Sigmoid colon (tissue), 4 donors: ENCODE results near the gene MRPL10.

Source experiments
- EP300 ChIP-seq, 4 donors: sonication (generic); formaldehyde crosslinking; IDR thresholded peaks; one replicate each; pipeline ENCODE4 v1.6.1; 2017; ENCODE audit warnings: antibody characterized with exemption in 4 of 4
- POLR2A ChIP-seq, 2 donors: fragments of 450-650 bp; IDR thresholded peaks; one replicate each; pipeline ENCODE4 v1.6.1; 2016; ENCODE audit warnings: antibody characterized with exemption in 2 of 2, mild to moderate bottlenecking in 2 of 2, moderate library complexity in 2 of 2
- POLR2AphosphoS5 ChIP-seq, 4 donors: sonication (generic); formaldehyde crosslinking; IDR thresholded peaks; one replicate each; pipeline ENCODE4 v1.6.1; 2017; ENCODE audit warnings: antibody characterized with exemption in 4 of 4
- TF ChIP-seq, protein P1 (sequence below), 4 experiments: fragments of 450-650 bp in 3 of 4; fragments of 200-600 bp in 1 of 4; IDR thresholded peaks; one replicate each; pipeline ENCODE4 v1.5.1; 2016 to 2019; ENCODE audit warnings: antibody characterized with exemption in 4 of 4, mild to moderate bottlenecking in 3 of 4, moderate library complexity in 2 of 4

DNA sequence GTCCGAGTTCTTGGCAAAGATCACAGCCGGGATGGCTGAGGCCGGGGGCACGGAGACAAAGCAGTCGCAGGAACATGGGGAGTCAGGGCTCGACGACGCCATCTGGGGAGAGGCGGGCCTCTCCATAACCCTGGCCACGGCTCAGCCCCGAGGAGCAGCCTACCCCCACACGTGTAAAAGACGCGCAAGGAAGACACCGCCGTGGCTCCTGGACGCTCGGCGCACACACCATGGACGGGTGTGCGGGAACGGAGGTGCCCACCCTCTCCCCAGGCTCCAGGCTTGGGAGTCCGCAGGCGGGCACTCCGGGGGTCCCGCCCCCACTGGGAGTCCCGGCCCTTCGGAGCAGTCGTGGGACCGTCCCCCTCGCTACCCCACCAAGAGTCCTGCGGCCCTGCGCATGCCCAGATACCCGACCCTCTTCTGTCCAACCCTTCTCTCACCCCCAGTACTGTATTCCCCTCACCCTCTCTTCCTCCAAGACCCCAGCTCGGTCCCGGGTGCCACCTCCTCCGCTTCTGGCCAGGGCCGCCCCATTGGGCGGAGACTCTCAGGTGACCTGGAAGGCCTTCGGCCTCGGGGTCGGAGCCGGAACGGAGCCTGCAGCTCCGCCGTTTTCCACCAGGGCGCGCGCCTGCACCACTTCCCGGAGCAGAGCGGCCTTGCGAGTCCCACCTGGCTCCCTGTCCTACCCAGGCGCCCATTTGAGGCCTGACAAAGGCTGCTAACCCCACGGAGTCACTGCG lies 9.6 kb upstream of the MRPL10 start, which contains the start of gene SCRN2:
- TF ChIP-seq POLR2A (IDR thresholded peaks at IDR 0.05) = no peak
- TF ChIP-seq, protein P1, sequence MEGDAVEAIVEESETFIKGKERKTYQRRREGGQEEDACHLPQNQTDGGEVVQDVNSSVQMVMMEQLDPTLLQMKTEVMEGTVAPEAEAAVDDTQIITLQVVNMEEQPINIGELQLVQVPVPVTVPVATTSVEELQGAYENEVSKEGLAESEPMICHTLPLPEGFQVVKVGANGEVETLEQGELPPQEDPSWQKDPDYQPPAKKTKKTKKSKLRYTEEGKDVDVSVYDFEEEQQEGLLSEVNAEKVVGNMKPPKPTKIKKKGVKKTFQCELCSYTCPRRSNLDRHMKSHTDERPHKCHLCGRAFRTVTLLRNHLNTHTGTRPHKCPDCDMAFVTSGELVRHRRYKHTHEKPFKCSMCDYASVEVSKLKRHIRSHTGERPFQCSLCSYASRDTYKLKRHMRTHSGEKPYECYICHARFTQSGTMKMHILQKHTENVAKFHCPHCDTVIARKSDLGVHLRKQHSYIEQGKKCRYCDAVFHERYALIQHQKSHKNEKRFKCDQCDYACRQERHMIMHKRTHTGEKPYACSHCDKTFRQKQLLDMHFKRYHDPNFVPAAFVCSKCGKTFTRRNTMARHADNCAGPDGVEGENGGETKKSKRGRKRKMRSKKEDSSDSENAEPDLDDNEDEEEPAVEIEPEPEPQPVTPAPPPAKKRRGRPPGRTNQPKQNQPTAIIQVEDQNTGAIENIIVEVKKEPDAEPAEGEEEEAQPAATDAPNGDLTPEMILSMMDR (IDR thresholded peaks at IDR 0.05) = peak; percentile 96 to 99 (median 98)
- peak in 2 of 4 donors; percentile 48 to 57 for TF ChIP-seq POLR2AphosphoS5 (IDR thresholded peaks at IDR 0.05)
- no peak for TF ChIP-seq EP300 (IDR thresholded peaks at IDR 0.05)
